NCI-H2196 treated with DMSO at 0.1 percent for 48 hours (cell line): ENCODE results near the gene TMEM86B.
"Not testable (repeated sequence)": the region's sequence is repeated elsewhere in the genome, so short reads cannot be mapped to it uniquely, and the experiment has no call there.

ENCODE experiments used
- DNase-seq: peaks from one replicate; lab custom pipeline; 2025; ENCODE audit not compliant: unreplicated experiment; lab: John Stamatoyannopoulos, UW

Gene TMEM86B

GRCh38 chr19:55223291-55224037, 5.1 kb downstream of the TMEM86B start:
- DNase-seq: no peak

GRCh38 chr19:55220525-55220924, 8.0 kb downstream of the TMEM86B start:
- no peak for DNase-seq

GRCh38 chr19:55216461-55217198, 11.9 kb downstream of the TMEM86B start:
- peak; percentile 95 for DNase-seq

- DNase-seq: no peak
Measured at GRCh38 chr19:55213547-55213946, 15.0 kb downstream of the TMEM86B start.

- DNase-seq: no peak
Measured at GRCh38 chr19:55212447-55212846, 16.1 kb downstream of the TMEM86B start.

- DNase-seq: peak; percentile 77
Measured at GRCh38 chr19:55209693-55210472, 18.7 kb downstream of the TMEM86B start.

- DNase-seq: peak; percentile 17
Measured at GRCh38 chr19:55208880-55209692, 19.5 kb downstream of the TMEM86B start, which contains the start of gene PTPRH. Gene PTPRH, minus strand, starts transcription at chr19:55209501. Its CDS starts 68 bp downstream, at chr19:55209433.

- peak; percentile 76 for DNase-seq
Measured at GRCh38 chr19:55206664-55207500, 21.7 kb downstream of the TMEM86B start.

- not testable (repeated sequence) for DNase-seq
Measured at GRCh38 chr19:55202199-55202598, 26.4 kb downstream of the TMEM86B start.

GRCh38 chr19:55199620-55200204, 28.9 kb downstream of the TMEM86B start:
- DNase-seq: no peak

GRCh38 chr19:55198651-55199050, 29.9 kb downstream of the TMEM86B start:
- no peak for DNase-seq

GRCh38 chr19:55197528-55197927, 31.0 kb downstream of the TMEM86B start:
- DNase-seq: no peak

GRCh38 chr19:55196803-55197202, 31.8 kb downstream of the TMEM86B start:
- no peak for DNase-seq

- DNase-seq: no peak
Measured at GRCh38 chr19:55193481-55193880, 35.1 kb downstream of the TMEM86B start.

GRCh38 chr19:55189403-55189835, 39.1 kb downstream of the TMEM86B start:
- no peak for DNase-seq

GRCh38 chr19:55188625-55189024, 39.9 kb downstream of the TMEM86B start:
- DNase-seq: no peak

GRCh38 chr19:55186080-55186479, 42.5 kb downstream of the TMEM86B start:
- DNase-seq: no peak

GRCh38 chr19:55181740-55182139, 46.8 kb downstream of the TMEM86B start:
- no peak for DNase-seq
